OCI-LY3 (cell line): ENCODE measurements around the gene CGN.

Experiments
- EZH2phosphoT487 ChIP-seq: fragments of 200-600 bp; shearing (Covaris generic); IDR thresholded peaks from 2 replicates; pipeline ENCODE4 v1.6.1; 2018; ENCODE audit warnings: antibody characterized with exemption, mixed run types, low read depth
- TF ChIP-seq, protein P1 (sequence below): fragments of 200-600, 300-600 bp; sonication (generic); IDR thresholded peaks from 2 replicates; pipeline ENCODE4 v1.5.1; 2014; ENCODE audit warnings: antibody characterized with exemption, low read length, low read depth

DNA sequence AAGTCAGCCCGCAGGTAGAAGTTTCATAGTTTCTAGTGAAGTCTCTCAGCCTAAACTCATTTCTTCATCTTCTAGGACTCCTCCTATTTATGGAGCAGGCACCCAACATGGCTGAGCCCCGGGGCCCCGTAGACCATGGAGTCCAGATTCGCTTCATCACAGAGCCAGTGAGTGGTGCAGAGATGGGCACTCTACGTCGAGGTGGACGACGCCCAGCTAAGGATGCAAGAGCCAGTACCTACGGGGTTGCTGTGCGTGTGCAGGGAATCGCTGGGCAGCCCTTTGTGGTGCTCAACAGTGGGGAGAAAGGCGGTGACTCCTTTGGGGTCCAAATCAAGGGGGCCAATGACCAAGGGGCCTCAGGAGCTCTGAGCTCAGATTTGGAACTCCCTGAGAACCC, 7.2 kb downstream of the CGN start:
- TF ChIP-seq, protein P1, sequence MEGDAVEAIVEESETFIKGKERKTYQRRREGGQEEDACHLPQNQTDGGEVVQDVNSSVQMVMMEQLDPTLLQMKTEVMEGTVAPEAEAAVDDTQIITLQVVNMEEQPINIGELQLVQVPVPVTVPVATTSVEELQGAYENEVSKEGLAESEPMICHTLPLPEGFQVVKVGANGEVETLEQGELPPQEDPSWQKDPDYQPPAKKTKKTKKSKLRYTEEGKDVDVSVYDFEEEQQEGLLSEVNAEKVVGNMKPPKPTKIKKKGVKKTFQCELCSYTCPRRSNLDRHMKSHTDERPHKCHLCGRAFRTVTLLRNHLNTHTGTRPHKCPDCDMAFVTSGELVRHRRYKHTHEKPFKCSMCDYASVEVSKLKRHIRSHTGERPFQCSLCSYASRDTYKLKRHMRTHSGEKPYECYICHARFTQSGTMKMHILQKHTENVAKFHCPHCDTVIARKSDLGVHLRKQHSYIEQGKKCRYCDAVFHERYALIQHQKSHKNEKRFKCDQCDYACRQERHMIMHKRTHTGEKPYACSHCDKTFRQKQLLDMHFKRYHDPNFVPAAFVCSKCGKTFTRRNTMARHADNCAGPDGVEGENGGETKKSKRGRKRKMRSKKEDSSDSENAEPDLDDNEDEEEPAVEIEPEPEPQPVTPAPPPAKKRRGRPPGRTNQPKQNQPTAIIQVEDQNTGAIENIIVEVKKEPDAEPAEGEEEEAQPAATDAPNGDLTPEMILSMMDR, result no peak
- no peak for TF ChIP-seq EZH2phosphoT487
